ENCODE measurements around the gene PLEKHF1.

The PLEKHF1 gene

GRCh38 chr19:29635963-29636362, 29.3 kb upstream of the PLEKHF1 start:
- no peak for DNase-seq (ENCODE audit: low spot score)

- no peak for DNase-seq (ENCODE audit: low spot score)
Measured at GRCh38 chr19:29636553-29637360, 28.5 kb upstream of the PLEKHF1 start.

- DNase-seq (ENCODE audit: low spot score), result no peak
Measured at GRCh38 chr19:29639086-29639485, 26.2 kb upstream of the PLEKHF1 start.

- no peak for DNase-seq (ENCODE audit: low spot score)
Measured at GRCh38 chr19:29640231-29640630, 25.0 kb upstream of the PLEKHF1 start.

- DNase-seq (ENCODE audit: low spot score), result no peak
Measured at GRCh38 chr19:29641597-29641996, 23.7 kb upstream of the PLEKHF1 start.

- no peak for DNase-seq (ENCODE audit: low spot score)
Measured at GRCh38 chr19:29643361-29643935, 21.8 kb upstream of the PLEKHF1 start.

- no peak for DNase-seq (ENCODE audit: low spot score)
Measured at GRCh38 chr19:29644210-29644609, 21.1 kb upstream of the PLEKHF1 start.

- DNase-seq (ENCODE audit: low spot score), result no peak
Measured at GRCh38 chr19:29645491-29645867, 19.8 kb upstream of the PLEKHF1 start.

GRCh38 chr19:29645911-29646310, 19.4 kb upstream of the PLEKHF1 start:
- DNase-seq (ENCODE audit: low spot score), result no peak

GRCh38 chr19:29650772-29651387, 14.4 kb upstream of the PLEKHF1 start:
- no peak for DNase-seq (ENCODE audit: low spot score)

- DNase-seq (ENCODE audit: low spot score), result no peak
Measured at GRCh38 chr19:29651622-29652394, 13.5 kb upstream of the PLEKHF1 start.

- no peak for DNase-seq (ENCODE audit: low spot score)
Measured at GRCh38 chr19:29653398-29653797, 11.9 kb upstream of the PLEKHF1 start.

- DNase-seq (ENCODE audit: low spot score), result no peak
Measured at GRCh38 chr19:29655648-29656335, 9.5 kb upstream of the PLEKHF1 start.

- DNase-seq (ENCODE audit: low spot score), result no peak
Measured at GRCh38 chr19:29658221-29658991, 6.9 kb upstream of the PLEKHF1 start.

- no peak for DNase-seq (ENCODE audit: low spot score)
Measured at GRCh38 chr19:29660835-29661234, 4.4 kb upstream of the PLEKHF1 start.

GRCh38 chr19:29662278-29662603, 3.0 kb upstream of the PLEKHF1 start:
- DNase-seq (ENCODE audit: low spot score), result no peak

- DNase-seq (ENCODE audit: low spot score), result no peak
Measured at GRCh38 chr19:29662604-29663404, 2.5 kb upstream of the PLEKHF1 start.

- DNase-seq (ENCODE audit: low spot score), result no peak
Measured at GRCh38 chr19:29663861-29664752, 1.2 kb upstream of the PLEKHF1 start.

- no peak for DNase-seq (ENCODE audit: low spot score)
Measured at GRCh38 chr19:29664753-29665214, 477 bp upstream of the PLEKHF1 start.

Data from germinal center (tissue), 1 donor.